ENCODE data around the gene ABCG5. TPM values are rescaled to one million over a fixed set of nuclear protein-coding genes. Genes with fewer than 3 reads are reported as not detected.

The ABCG5 gene
- polyA plus RNA-seq (ENCODE audit: insufficient read length in 10 of 10), result under 1 TPM in 3 of 10 donors, not detected in 7; 0.08 to 0.13 (median 0.08) TPM
- long read RNA-seq, donor 1, result 0 reads
- long read RNA-seq, donor 2, result 0 reads
- long read RNA-seq, donor 3, result 0 reads
- long read RNA-seq, donor 4, result 0 reads
- long read RNA-seq, donor 5, result 0 reads
- long read RNA-seq, donor 6, result 0 reads
- long read RNA-seq, donor 7, result 0 reads
- long read RNA-seq, donor 8, result 0 reads
- long read RNA-seq, donor 9, result 0 reads

DNA sequence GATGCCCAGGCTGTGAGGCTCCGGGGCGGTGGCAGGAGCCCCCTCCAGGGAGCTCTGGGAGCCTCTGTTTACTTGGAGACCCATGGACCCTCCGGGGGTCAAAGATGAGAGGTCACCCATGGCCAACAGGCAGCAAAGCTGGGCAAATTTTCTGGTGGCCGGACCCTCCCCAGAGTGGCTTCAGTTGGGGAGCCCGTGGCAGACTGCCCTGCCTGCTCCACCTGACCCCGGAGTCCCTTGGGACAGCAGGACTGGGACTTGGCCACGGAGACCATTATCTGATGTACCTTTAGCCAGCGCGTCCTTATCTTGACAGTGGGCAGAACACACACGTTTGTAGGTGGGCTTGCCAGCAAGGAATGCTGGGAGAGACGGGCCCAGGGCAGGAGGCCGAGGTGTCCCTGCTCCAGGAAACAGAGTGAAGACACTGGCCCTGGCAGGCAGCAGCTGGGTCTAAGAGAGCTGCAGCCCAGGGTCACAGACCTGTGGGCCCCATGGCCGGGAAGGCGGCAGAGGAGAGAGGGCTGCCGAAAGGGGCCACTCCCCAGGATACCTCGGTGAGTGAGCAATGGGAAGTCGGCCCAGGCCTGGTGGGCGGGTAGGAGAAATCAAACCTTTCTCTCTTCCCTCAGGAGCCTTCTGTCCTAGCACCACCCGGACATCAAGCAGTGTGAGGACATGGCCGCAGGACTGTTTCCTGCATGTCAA lies at the start of gene ABCG5, which contains the start of gene ABCG8:
Gene ABCG5 (minus strand): TSS at position 280 of the 708 bp plus-strand sequence. CDS start 160 bp downstream, at position 120.
Gene ABCG8 (plus strand): TSS at position 412 of the 708 bp plus-strand sequence. CDS start 83 bp downstream, at position 495.
- DNase-seq, result no peak

GRCh38 chr2:43887176-43887575 lies 48.5 kb upstream of the ABCG5 start:
- DNase-seq, result no peak

GRCh38 chr2:43885132-43885632 lies 46.5 kb upstream of the ABCG5 start:
- DNase-seq, result no peak

GRCh38 chr2:43884689-43885088 lies 46.0 kb upstream of the ABCG5 start:
- DNase-seq, result no peak

GRCh38 chr2:43882312-43882711 lies 43.7 kb upstream of the ABCG5 start:
- DNase-seq, result no peak

GRCh38 chr2:43880952-43881351 lies 42.3 kb upstream of the ABCG5 start:
- no peak for DNase-seq

- no peak for DNase-seq
Observed at GRCh38 chr2:43880471-43880870, 41.8 kb upstream of the ABCG5 start.

DNA sequence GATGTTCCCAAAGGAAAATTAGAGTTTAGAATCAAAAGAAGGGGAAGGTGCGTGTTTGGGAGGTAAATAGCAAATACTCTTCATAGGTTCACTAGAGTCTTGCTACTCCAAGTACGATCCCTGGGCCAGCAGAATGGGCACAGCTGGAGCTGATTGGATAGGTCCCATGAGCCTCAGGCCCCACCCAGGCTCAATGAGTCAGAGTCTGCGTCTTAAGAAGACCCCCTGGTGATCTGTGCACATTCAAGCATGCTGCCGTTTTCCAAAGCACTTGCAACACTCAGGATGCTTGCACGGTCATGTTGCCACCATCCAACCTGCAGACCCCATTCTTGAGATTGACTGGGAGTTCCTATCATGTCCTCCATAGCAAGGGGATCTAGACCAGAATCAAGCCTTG lies 40.6 kb upstream of the ABCG5 start:
- DNase-seq, result no peak

GRCh38 chr2:43877782-43878464 lies 39.3 kb upstream of the ABCG5 start:
- peak; percentile 17 to 47 (median 19) for DNase-seq

GRCh38 chr2:43874776-43875451 lies 36.3 kb upstream of the ABCG5 start:
- DNase-seq, result no peak

DNA sequence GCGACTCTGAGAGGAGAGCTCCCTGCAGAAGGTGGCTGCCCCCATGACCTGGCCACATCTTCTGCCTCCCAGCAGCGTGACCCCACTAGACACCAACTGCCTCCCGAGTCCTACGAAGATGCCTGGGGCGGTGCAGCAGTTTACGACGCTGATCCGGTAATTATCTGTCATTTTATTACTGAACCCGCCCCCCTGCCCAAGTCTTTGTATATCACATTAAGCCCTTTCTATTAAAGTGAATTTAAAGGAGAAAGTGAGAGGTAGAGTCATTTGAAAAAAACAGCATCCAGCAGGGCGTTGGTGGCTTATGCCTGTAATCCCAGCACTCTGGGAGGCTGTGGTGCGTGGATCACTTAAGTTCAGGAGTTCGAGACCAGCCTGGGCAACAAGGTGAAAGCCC lies 33.5 kb upstream of the ABCG5 start:
- no peak for DNase-seq

DNA sequence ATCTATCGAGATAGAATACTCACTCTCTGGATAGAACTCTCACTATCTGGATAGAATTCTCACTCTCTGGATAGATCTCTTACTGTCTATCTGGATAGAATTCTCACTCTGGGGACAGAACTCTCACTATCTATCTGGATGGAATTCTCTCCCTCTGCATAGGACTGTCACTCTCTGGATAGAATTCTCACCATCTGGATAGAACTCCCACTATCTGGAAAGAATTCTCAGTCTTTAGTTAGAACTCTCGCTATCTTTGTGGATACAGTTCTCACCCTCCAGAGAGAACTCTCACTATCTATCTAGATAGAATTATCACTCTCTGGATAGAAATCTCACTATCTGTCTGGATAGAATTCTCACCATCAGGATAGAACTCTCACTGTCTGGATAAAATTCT lies 16.7 kb upstream of the ABCG5 start:
- no peak for DNase-seq

DNA sequence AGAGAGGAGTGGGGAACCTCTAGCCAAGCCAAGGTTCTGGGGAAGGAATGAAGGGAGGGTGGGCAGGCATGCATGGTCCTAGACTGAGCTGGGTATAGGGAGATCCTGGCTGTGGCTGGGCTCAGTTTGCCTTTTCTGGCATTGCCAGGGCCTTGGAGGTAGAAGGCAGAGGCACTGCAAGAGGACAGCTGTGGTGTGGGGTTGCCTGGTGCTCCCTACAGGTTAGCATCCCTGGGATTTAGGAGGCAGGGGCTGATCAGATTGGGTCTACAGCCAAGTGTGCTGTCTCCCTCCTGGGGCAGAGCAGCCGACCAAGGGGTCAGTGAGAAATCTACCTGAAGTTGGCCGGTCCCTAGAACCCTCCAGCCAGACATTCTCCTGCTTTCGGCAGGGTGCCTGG lies 16.0 kb upstream of the ABCG5 start:
- DNase-seq, result no peak

DNA sequence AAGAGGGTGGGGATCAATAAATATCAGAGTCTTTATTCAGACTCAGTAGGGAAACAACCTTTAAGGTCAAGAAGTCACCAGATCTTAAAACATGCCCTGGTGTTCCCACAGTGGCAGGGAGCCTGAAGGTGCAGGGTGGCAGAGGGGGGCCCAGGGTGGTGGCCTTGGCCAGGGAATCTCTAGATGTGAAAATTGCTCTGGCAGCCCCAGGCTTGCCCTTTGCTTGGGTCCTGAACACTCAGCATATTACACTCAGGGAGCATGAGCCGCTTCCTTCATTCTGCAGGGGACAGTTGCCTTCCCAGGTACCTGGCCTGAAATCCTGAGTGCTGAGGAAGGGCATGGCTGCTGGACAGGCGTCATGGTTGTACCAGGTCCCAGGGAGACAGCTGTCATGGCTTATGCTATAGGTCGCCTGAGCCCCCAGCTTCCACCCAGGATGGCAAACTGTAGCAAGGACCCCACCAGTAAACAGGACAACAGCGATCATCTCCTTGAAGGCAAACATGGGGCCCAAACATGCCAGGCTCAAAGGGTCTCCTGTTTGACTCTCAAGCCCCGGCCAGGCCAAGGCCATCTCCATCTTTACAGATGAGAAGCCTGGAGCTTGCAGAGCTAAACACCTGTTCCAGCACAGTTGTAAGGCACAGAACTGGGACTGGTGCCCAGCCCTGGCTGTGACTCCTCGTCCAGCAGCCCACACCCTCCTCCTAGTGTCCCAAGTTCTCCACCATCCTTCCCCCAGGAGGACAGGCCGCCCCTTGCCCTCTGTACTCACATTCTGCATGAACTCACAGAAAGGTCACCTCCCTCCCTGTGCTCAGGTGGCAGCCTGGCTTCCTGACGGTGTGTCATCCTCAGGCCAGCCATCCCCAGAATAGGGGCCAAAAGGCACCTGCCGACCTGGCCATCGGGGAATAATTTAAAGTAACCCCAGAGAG lies 14.8 kb upstream of the ABCG5 start:
- DNase-seq, result no peak

DNA sequence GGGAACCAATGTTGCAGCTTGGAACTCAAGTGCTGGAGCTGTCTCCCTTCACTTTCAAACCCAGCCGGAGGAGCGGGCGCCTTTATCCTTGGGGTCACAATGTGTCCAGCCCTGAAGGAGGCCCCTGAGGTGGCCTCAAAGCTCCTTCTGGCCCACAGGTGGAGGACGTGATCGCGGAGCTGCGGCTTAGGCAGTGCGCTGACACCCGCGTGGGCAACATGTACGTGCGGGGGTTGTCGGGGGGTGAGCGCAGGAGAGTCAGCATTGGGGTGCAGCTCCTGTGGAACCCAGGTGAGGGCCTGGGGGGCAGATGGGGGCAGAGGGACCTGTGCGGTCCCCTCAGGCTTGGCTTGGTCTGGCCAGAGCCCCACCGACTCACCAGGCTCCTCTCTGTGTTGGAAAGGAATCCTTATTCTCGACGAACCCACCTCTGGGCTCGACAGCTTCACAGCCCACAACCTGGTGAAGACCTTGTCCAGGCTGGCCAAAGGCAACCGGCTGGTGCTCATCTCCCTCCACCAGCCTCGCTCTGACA lies 13.6 kb upstream of the ABCG5 start:
- DNase-seq, result no peak

DNA sequence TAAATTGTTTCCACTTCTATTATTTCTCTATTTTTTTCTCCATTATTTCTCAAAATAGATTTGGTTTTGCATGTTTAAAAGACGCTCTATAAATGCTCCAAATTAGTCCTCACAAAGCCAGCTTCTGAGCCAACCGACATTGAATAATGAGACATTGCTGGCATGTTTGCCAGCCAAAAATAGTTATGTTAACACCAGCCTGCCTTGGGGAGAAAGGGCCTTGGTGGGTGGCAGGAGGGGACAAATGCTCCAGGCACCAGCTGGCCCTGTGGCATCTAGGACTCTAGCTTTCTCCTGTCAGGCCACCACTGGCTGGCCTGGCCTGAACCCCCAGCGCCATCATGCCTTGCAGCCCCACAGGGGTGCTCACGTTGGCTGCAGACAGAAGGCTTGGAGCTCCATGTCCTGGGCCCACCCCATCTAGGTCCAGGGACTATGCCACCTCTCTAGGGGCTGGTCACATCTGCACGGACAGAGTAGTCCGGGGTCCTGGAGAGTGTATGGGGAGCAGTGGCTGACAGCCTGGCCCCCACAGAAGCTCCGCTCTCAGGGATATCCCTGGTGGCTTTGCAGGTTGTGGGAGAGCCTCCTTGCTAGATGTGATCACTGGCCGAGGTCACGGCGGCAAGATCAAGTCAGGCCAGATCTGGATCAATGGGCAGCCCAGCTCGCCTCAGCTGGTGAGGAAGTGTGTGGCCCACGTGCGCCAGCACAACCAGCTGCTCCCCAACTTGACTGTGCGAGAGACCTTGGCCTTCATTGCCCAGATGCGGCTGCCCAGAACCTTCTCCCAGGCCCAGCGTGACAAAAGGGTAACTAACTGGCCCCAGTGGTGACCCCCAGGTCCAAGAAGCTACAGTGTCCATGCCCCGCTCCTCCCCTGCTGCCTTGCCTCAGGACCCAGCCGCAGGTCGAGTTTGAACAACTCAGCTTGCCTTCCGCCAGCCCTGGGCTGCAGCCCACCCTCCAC lies 12.7 kb upstream of the ABCG5 start:
- no peak for DNase-seq

DNA sequence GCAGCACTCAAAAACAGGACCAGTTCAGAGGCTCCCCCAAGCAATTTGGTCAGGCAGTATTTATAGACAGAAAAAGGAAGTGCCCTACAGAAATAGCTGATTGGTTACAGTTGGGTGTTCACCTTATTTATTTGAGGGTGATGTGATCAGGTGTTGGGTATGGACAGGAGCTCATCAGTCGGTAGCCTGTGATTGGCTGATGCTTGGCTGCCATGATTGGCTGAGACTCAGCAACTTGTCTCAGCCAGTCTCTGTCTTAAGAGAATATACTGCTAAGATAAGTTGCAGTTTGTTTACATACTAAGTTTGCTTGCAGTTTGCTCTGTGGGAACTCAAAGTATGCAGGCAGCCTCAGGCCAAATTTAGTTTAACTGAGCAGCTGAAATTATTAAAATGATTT lies 9.6 kb upstream of the ABCG5 start:
- DNase-seq, result no peak

DNA sequence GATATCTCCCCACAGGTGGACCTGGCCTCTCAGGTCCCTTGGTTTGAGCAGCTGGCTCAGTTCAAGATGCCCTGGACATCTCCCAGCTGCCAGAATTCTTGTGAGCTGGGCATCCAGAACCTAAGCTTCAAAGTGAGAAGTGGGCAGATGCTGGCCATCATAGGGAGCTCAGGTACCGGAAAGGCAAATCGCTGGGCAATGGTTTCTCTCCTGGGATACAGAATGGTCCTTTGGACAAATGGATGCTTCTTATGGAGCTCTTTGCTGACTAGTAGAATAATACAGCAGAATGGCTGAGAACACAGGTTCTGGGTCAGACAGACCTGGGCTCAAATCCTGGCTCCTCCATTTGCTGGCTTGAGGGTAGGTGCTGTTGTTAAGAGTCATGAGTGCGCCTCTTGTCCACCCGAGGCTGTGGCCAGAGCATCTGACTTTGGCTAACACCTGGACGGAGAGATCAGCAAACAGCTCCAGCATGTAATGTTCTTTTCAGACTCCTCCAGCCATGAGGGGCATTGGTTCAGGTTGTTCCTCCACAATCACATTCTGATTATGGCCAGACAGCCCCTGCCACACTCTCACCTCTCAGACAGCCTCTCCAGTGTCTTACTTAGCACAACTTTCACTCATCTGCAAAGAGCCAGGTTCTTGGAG lies 7.6 kb upstream of the ABCG5 start:
- no peak for DNase-seq

GRCh38 chr2:43845181-43845580 lies 6.5 kb upstream of the ABCG5 start:
- no peak for DNase-seq

All from muscle of back (tissue), 13 donors.